ENCODE results near the gene SRGAP3.

DNA sequence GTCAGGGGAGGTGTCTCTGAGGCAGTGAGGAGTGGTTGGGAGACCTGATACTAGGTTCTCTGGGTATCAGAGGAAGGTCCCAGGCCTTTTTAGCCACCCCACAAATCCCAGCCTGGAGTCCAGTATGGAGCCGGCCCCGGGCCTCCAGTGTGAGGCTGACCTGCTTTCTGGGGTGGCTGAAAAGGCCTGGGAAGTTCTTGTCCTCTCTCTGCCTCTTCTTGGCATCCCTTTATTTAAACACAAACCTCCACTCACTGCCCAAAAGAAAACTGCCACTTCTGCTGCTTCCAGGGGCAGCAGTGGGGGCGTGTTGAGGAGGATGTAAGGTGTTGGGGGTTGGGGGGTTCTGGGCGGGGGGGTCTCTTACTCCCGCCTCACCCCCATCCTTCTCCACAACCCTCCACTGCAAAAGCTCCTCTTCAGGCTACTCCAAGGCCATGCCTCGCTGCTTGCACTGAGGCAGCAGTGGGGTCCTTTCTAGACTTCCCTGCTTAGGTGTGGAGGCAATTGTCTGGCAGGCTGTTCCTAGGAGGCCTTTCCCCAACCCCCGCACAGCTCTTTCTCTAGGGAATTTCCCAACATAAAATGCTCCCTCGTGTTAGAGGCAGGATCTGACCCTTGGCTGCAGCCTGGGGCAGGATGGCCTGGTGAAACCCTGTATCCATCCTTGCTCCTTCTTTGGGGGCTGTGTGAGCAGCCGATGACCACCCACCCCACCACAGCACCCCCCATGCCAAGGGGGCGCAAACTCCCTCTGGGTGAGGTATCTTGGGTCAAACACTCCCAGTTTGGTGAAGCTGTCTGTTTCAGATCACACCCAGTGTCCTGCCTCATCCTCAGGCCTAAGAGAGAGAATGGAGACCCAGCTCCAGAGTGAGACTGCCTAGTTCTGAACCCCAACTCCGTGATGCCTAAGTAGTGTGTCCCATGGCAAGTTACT, 274.1 kb downstream of the SRGAP3 start:
- TF ChIP-seq ZNF623 (tag by site-specific recombination; IDR thresholded peaks at IDR 0.05): no peak
- TF ChIP-seq, protein P1, sequence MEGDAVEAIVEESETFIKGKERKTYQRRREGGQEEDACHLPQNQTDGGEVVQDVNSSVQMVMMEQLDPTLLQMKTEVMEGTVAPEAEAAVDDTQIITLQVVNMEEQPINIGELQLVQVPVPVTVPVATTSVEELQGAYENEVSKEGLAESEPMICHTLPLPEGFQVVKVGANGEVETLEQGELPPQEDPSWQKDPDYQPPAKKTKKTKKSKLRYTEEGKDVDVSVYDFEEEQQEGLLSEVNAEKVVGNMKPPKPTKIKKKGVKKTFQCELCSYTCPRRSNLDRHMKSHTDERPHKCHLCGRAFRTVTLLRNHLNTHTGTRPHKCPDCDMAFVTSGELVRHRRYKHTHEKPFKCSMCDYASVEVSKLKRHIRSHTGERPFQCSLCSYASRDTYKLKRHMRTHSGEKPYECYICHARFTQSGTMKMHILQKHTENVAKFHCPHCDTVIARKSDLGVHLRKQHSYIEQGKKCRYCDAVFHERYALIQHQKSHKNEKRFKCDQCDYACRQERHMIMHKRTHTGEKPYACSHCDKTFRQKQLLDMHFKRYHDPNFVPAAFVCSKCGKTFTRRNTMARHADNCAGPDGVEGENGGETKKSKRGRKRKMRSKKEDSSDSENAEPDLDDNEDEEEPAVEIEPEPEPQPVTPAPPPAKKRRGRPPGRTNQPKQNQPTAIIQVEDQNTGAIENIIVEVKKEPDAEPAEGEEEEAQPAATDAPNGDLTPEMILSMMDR (tag by site-specific recombination; IDR thresholded peaks at IDR 0.05): no peak
